SK-N-SH (cell line): Measurements from ENCODE around the gene TCFL5. TPM values are rescaled to one million over a fixed set of nuclear protein-coding genes. Genes with fewer than 3 reads are reported as not detected.

Source experiments
- CTCF ChIA-PET: fragments of 300-600, 350-600 bp; formaldehyde crosslinking; extraction: SDS; loops from one replicate; lab custom pipeline; 2021; lab: Yijun Ruan, JAX
- POLR2A ChIA-PET: fragments of 350-600 bp; sonication (Branson Sonifier 250); formaldehyde crosslinking; extraction: SDS; loops from one replicate; lab custom pipeline; 2020; ENCODE audit warnings: antibody characterized with exemption, inconsistent platforms; lab: Yijun Ruan, JAX
- DNase-seq: peaks from one replicate; pipeline ENCODE4 v3.0.0; 2012
- H2AFZ ChIP-seq: fragments of 200-600 bp; sonication (generic); 2 replicates; pipeline ENCODE4 v1.8.1; 2016; ENCODE audit warnings: antibody characterized with exemption, mild to moderate bottlenecking, low read depth
- H3F3A ChIP-seq: fragments of 200-600 bp; sonication (generic); replicated peaks from 2 replicates; pipeline ENCODE3; 2016; ENCODE audit warnings: antibody characterized with exemption, mild to moderate bottlenecking; ENCODE audit not compliant: insufficient read depth
- H3K27ac ChIP-seq, 2 experiments: fragments of 200-500 bp in 1 of 2; fragments of 200-600 bp in 1 of 2; sonication (Bioruptor generic) in 1 of 2; sonication (generic), shearing (Covaris generic) in 1 of 2; 2 replicates each; pipeline versions ENCODE4 v1.5.1 to v1.6.1; 2014 to 2016; ENCODE audit warnings: low read depth in 2 of 2, inconsistent platforms in 1 of 2, low read length in 1 of 2, mild to moderate bottlenecking in 1 of 2, mixed read lengths in 1 of 2
- H3K27me3 ChIP-seq: fragments of 200-600 bp; sonication (generic), shearing (Covaris generic); 2 replicates; pipeline ENCODE4 v1.6.1; 2016; ENCODE audit warnings: mixed run types; ENCODE audit not compliant: insufficient read depth
- H3K36me3 ChIP-seq, 2 experiments: fragments of 200-500 bp in 1 of 2; fragments of 200-600 bp in 1 of 2; sonication (Bioruptor generic) in 1 of 2; sonication (generic) in 1 of 2; replicated peaks in 1 of 2; 2 replicates each; pipeline versions ENCODE3 to v1.5.1; 2014 to 2016; ENCODE audit warnings: low read length in 1 of 2, mild to moderate bottlenecking in 1 of 2; ENCODE audit not compliant: insufficient read depth in 2 of 2, control insufficient read depth in 1 of 2
- H3K4me1 ChIP-seq, 2 experiments: fragments of 200-500 bp in 1 of 2; fragments of 200-600 bp in 1 of 2; sonication (Bioruptor generic) in 1 of 2; sonication (generic), shearing (Covaris generic) in 1 of 2; 2 replicates each; pipeline versions ENCODE4 v1.5.1 to v1.6.1; 2014 to 2016; ENCODE audit warnings: low read depth in 1 of 2, low read length in 1 of 2, mixed run types in 1 of 2; ENCODE audit not compliant: insufficient read depth in 2 of 2, control insufficient read depth in 1 of 2
- H3K4me2 ChIP-seq: fragments of 200-600 bp; sonication (generic), shearing (Covaris generic); 2 replicates; pipeline ENCODE4 v1.6.1; 2017; ENCODE audit warnings: mixed run types
- H3K4me3 ChIP-seq, 2 experiments: fragments of 200-500 bp in 1 of 2; fragments of 200-600 bp in 1 of 2; sonication (Bioruptor generic) in 1 of 2; sonication (generic), shearing (Covaris generic) in 1 of 2; 2 replicates each; pipeline versions ENCODE4 v1.5.1 to v1.8.1; 2014 to 2016; ENCODE audit warnings: low read depth in 2 of 2, inconsistent platforms in 1 of 2, low read length in 1 of 2, mild to moderate bottlenecking in 1 of 2, mixed read lengths in 1 of 2, moderate library complexity in 1 of 2
- H3K79me2 ChIP-seq: fragments of 200-600 bp; sonication (generic); 2 replicates; pipeline ENCODE4 v1.8.1; 2017; ENCODE audit warnings: mild to moderate bottlenecking; ENCODE audit not compliant: insufficient read depth
- H3K9ac ChIP-seq: fragments of 200-600 bp; sonication (generic); 2 replicates; pipeline ENCODE4 v1.6.1; 2017; ENCODE audit warnings: mixed run types
- H3K9me2 ChIP-seq: fragments of 200-600 bp; sonication (generic); 2 replicates; pipeline ENCODE4 v1.6.1; 2017; ENCODE audit warnings: mixed run types
- H3K9me3 ChIP-seq: fragments of 200-600 bp; sonication (generic); 2 replicates; pipeline ENCODE4 v1.6.1; 2017; ENCODE audit warnings: mixed run types, mild to moderate bottlenecking, moderate library complexity
- H4K20me1 ChIP-seq: fragments of 200-600 bp; sonication (generic); 2 replicates; pipeline ENCODE4 v1.6.1; 2017; ENCODE audit warnings: mild to moderate bottlenecking, mixed run types; ENCODE audit not compliant: insufficient read depth
- EP300 ChIP-seq, 2 experiments: IDR thresholded peaks; 2 replicates each; pipeline versions ENCODE4 v1.4.0 to v1.6.1; 2012; ENCODE audit warnings: borderline replicate concordance in 1 of 2, low read depth in 1 of 2, low read length in 1 of 2
- FOSL2 ChIP-seq: IDR thresholded peaks from 2 replicates; pipeline ENCODE4 v1.4.0; 2012; ENCODE audit warnings: low read depth, mild to moderate bottlenecking, moderate library complexity, borderline replicate concordance
- GATA2 ChIP-seq: sonication (generic); formaldehyde crosslinking; IDR thresholded peaks from 2 replicates; pipeline ENCODE4 v1.5.0; 2020; ENCODE audit warnings: mild to moderate bottlenecking, missing genetic modification reagents
- JUND ChIP-seq: IDR thresholded peaks from 2 replicates; pipeline ENCODE4 v1.4.0; 2012
- MXI1 ChIP-seq: IDR thresholded peaks from 2 replicates; pipeline ENCODE4 v1.6.1; 2012; ENCODE audit warnings: mild to moderate bottlenecking, low read depth, low read length, improper control_type of control experiment
- NFIC ChIP-seq: IDR thresholded peaks from 2 replicates; pipeline ENCODE4 v1.4.0; 2012; ENCODE audit warnings: borderline replicate concordance
- NRF1 ChIP-seq: IDR thresholded peaks from 2 replicates; pipeline ENCODE4 v1.6.1; 2012; ENCODE audit warnings: low read depth, mild to moderate bottlenecking, low read length
- RAD21 ChIP-seq: IDR thresholded peaks from 2 replicates; pipeline ENCODE4 v1.6.1; 2012; ENCODE audit warnings: mild to moderate bottlenecking, low read length
- RCOR1 ChIP-seq: fragments of 150-350 bp; IDR thresholded peaks from 2 replicates; pipeline ENCODE4 v1.6.1; 2017; ENCODE audit warnings: antibody characterized with exemption, low read length
- SIN3A ChIP-seq: IDR thresholded peaks from 2 replicates; pipeline ENCODE4 v1.6.1; 2012; ENCODE audit warnings: low read depth, mild to moderate bottlenecking, low read length, moderate library complexity, borderline replicate concordance
- TCF12 ChIP-seq: IDR thresholded peaks from 2 replicates; pipeline ENCODE4 v1.4.0; 2012
- WGBS: methylation state at CpG from one replicate; pipeline ENCODE4 v1.1.6; 2017; ENCODE audit warnings: low lambda C conversion rate; 5-methylcytosine and 5-hydroxymethylcytosine counted together
- polyA plus RNA-seq, 3 experiments: library from polyadenylated mRNA; depleted of rRNA; stranded (reverse); fragments of >200 nt; gene quantifications; 2 replicates each; pipeline ENCODE4 v1.2.3, GENCODE V29; 2012
- TF ChIP-seq, protein P1 (sequence below): IDR thresholded peaks from 2 replicates; pipeline ENCODE4; 2012
- TF ChIP-seq, protein P2 (sequence below): fragments of 150-350 bp; IDR thresholded peaks from 2 replicates; pipeline ENCODE4 v1.6.1; 2017; ENCODE audit warnings: antibody characterized with exemption, low read length, low read depth, borderline replicate concordance
- TF ChIP-seq, protein P3 (sequence below): fragments of 150-350 bp; IDR thresholded peaks from 2 replicates; pipeline ENCODE4 v1.6.1; 2016; ENCODE audit warnings: mild to moderate bottlenecking, low read depth, low read length
- TF ChIP-seq, protein P4 (sequence below): IDR thresholded peaks from 2 replicates; pipeline ENCODE4 v1.4.0; 2012; ENCODE audit warnings: low read depth, borderline replicate concordance
- TF ChIP-seq, protein P5 (sequence below): fragments of 200-600 bp; sonication (generic); IDR thresholded peaks from 2 replicates; pipeline ENCODE4 v1.6.1; 2017; ENCODE audit warnings: antibody characterized with exemption, mild to moderate bottlenecking, moderate library complexity
- TF ChIP-seq, protein P6 (sequence below): IDR thresholded peaks from 2 replicates; pipeline ENCODE4 v1.6.1; 2012; ENCODE audit warnings: mild to moderate bottlenecking, low read depth, low read length, moderate library complexity
- TF ChIP-seq, protein P7 (sequence below): IDR thresholded peaks from 2 replicates; pipeline ENCODE4 v1.4.0; 2012; ENCODE audit warnings: low read depth

Gene TCFL5
- polyA plus RNA-seq, 1 of the 3 experiments (the other 2 are of a cell fraction) = 10.1 TPM

DNA sequence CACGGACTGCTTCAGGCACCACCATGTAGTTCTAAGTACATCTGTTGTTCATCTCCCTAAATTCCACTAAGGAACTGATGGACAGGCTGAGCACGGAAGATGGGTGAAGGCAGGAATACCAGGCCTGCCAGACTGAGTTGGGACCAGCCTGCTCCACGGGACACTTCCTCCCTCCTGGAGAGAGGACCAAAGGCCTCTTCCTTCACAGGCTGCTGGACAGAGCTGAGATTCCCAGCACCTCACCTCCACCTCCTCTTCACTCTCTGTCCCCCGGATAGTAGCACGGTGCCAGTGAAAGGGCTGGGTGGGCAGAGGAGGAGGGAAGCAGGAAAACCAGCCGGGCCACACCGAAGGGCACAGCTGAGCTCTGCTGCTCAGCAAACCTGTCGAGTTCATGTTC is 22.9 kb upstream of the TCFL5 start:
- H3K9ac ChIP-seq = no peak overlapping the region
- H3K4me1 ChIP-seq = peaks cover 17 to 19% of the 10 kb centered on the region in 2 experiments
- POLR2A ChIA-PET = interaction anchor here (1.0 kb wide), 1 partner anchor 9 kb away, joined by 3 read pairs; no protein-coding TSS in a partner anchor
- H2AFZ ChIP-seq = no peak overlapping the region
- CTCF ChIA-PET = interaction anchor here (0.9 to 4.8 kb wide), 3 partner anchors 9 to 124 kb away, joined by 4 to 31 read pairs (median 5); no protein-coding TSS in a partner anchor
- 85% methylated on average over 6 of the region's 8 CpGs for WGBS
- TF ChIP-seq, protein P1, sequence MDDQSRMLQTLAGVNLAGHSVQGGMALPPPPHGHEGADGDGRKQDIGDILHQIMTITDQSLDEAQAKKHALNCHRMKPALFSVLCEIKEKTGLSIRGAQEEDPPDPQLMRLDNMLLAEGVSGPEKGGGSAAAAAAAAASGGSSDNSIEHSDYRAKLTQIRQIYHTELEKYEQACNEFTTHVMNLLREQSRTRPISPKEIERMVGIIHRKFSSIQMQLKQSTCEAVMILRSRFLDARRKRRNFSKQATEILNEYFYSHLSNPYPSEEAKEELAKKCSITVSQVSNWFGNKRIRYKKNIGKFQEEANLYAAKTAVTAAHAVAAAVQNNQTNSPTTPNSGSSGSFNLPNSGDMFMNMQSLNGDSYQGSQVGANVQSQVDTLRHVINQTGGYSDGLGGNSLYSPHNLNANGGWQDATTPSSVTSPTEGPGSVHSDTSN = no peak
- TF ChIP-seq, protein P2, sequence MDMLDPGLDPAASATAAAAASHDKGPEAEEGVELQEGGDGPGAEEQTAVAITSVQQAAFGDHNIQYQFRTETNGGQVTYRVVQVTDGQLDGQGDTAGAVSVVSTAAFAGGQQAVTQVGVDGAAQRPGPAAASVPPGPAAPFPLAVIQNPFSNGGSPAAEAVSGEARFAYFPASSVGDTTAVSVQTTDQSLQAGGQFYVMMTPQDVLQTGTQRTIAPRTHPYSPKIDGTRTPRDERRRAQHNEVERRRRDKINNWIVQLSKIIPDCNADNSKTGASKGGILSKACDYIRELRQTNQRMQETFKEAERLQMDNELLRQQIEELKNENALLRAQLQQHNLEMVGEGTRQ = no peak
- TF ChIP-seq, protein P3, sequence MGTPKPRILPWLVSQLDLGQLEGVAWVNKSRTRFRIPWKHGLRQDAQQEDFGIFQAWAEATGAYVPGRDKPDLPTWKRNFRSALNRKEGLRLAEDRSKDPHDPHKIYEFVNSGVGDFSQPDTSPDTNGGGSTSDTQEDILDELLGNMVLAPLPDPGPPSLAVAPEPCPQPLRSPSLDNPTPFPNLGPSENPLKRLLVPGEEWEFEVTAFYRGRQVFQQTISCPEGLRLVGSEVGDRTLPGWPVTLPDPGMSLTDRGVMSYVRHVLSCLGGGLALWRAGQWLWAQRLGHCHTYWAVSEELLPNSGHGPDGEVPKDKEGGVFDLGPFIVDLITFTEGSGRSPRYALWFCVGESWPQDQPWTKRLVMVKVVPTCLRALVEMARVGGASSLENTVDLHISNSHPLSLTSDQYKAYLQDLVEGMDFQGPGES = no peak
- TF ChIP-seq NFIC (no peak), RCOR1 (no peak), SIN3A (no peak), GATA2 (CRISPR knock-in tag) (no peak), MXI1 (no peak), TCF12 (no peak), EP300 (IDR thresholded peaks at IDR 0.05; ENCODE audit: borderline replicate concordance in 1 of 2, low read depth in 1 of 2, low read length in 1 of 2) (no peak), JUND (no peak), FOSL2 (no peak), NRF1 (no peak), RAD21 (no peak)
- TF ChIP-seq, protein P4, sequence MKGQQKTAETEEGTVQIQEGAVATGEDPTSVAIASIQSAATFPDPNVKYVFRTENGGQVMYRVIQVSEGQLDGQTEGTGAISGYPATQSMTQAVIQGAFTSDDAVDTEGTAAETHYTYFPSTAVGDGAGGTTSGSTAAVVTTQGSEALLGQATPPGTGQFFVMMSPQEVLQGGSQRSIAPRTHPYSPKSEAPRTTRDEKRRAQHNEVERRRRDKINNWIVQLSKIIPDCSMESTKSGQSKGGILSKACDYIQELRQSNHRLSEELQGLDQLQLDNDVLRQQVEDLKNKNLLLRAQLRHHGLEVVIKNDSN = no peak
- TF ChIP-seq, protein P5, sequence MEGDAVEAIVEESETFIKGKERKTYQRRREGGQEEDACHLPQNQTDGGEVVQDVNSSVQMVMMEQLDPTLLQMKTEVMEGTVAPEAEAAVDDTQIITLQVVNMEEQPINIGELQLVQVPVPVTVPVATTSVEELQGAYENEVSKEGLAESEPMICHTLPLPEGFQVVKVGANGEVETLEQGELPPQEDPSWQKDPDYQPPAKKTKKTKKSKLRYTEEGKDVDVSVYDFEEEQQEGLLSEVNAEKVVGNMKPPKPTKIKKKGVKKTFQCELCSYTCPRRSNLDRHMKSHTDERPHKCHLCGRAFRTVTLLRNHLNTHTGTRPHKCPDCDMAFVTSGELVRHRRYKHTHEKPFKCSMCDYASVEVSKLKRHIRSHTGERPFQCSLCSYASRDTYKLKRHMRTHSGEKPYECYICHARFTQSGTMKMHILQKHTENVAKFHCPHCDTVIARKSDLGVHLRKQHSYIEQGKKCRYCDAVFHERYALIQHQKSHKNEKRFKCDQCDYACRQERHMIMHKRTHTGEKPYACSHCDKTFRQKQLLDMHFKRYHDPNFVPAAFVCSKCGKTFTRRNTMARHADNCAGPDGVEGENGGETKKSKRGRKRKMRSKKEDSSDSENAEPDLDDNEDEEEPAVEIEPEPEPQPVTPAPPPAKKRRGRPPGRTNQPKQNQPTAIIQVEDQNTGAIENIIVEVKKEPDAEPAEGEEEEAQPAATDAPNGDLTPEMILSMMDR = no peak
- TF ChIP-seq, protein P6, sequence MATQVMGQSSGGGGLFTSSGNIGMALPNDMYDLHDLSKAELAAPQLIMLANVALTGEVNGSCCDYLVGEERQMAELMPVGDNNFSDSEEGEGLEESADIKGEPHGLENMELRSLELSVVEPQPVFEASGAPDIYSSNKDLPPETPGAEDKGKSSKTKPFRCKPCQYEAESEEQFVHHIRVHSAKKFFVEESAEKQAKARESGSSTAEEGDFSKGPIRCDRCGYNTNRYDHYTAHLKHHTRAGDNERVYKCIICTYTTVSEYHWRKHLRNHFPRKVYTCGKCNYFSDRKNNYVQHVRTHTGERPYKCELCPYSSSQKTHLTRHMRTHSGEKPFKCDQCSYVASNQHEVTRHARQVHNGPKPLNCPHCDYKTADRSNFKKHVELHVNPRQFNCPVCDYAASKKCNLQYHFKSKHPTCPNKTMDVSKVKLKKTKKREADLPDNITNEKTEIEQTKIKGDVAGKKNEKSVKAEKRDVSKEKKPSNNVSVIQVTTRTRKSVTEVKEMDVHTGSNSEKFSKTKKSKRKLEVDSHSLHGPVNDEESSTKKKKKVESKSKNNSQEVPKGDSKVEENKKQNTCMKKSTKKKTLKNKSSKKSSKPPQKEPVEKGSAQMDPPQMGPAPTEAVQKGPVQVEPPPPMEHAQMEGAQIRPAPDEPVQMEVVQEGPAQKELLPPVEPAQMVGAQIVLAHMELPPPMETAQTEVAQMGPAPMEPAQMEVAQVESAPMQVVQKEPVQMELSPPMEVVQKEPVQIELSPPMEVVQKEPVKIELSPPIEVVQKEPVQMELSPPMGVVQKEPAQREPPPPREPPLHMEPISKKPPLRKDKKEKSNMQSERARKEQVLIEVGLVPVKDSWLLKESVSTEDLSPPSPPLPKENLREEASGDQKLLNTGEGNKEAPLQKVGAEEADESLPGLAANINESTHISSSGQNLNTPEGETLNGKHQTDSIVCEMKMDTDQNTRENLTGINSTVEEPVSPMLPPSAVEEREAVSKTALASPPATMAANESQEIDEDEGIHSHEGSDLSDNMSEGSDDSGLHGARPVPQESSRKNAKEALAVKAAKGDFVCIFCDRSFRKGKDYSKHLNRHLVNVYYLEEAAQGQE = no peak
- TF ChIP-seq, protein P7, sequence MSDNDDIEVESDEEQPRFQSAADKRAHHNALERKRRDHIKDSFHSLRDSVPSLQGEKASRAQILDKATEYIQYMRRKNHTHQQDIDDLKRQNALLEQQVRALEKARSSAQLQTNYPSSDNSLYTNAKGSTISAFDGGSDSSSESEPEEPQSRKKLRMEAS = no peak
- no peak overlapping the region for H3K4me3 ChIP-seq
- no peaks in the 10 kb centered on the region for H3K9me3 ChIP-seq
- H3K27me3 ChIP-seq = no peaks in the 10 kb centered on the region
- no peak for DNase-seq
- H3K27ac ChIP-seq = no peak overlapping the region
- H3K4me2 ChIP-seq = no peak overlapping the region
- no peaks in the 10 kb centered on the region for H3K9me2 ChIP-seq
- peaks cover 24 to 64% of the 10 kb centered on the region in 2 experiments for H3K36me3 ChIP-seq
- 0 out of 2 replicates have a peak, but pooled peaks cover 4% of the 10 kb centered on the region for H4K20me1 ChIP-seq
- no peaks in the 10 kb centered on the region for H3K79me2 ChIP-seq
- H3F3A ChIP-seq = peaks cover 24% of the 10 kb centered on the region
